ENCODE results near the gene SHROOM4. TPM values are rescaled to one million over a fixed set of nuclear protein-coding genes. Genes with fewer than 3 reads are reported as not detected.
A peak's percentile ranks its signal among the peaks of the same experiment; 100 is the strongest.

Gene SHROOM4
- total RNA-seq, 6 experiments from 2014 or later, result not detected

GRCh38 chrX:50596056-50596455 lies 217.9 kb downstream of the SHROOM4 start:
- H3K27me3 Mint-ChIP-seq (ENCODE audit: insufficient read depth), result no peaks in the 10 kb centered on the region
- TF ChIP-seq, protein P1, sequence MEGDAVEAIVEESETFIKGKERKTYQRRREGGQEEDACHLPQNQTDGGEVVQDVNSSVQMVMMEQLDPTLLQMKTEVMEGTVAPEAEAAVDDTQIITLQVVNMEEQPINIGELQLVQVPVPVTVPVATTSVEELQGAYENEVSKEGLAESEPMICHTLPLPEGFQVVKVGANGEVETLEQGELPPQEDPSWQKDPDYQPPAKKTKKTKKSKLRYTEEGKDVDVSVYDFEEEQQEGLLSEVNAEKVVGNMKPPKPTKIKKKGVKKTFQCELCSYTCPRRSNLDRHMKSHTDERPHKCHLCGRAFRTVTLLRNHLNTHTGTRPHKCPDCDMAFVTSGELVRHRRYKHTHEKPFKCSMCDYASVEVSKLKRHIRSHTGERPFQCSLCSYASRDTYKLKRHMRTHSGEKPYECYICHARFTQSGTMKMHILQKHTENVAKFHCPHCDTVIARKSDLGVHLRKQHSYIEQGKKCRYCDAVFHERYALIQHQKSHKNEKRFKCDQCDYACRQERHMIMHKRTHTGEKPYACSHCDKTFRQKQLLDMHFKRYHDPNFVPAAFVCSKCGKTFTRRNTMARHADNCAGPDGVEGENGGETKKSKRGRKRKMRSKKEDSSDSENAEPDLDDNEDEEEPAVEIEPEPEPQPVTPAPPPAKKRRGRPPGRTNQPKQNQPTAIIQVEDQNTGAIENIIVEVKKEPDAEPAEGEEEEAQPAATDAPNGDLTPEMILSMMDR (IDR thresholded peaks at IDR 0.05), result no peak
- DNase-seq, result no peak
- H3K4me1 Mint-ChIP-seq (ENCODE audit: low read depth), result no peaks in the 10 kb centered on the region
- no peak overlapping the region for H3K27ac Mint-ChIP-seq
- H3K9me3 Mint-ChIP-seq, result no peaks in the 10 kb centered on the region; the same call in 1 of the 2 replicates
- no peaks in the 10 kb centered on the region for H3K36me3 Mint-ChIP-seq (ENCODE audit: low read depth)
- H3K4me3 Mint-ChIP-seq, result no peak overlapping the region

- TF ChIP-seq, protein P1 (IDR thresholded peaks at IDR 0.05), result no peak
- H3K27ac Mint-ChIP-seq, result no peak overlapping the region
- H3K9me3 Mint-ChIP-seq, result no peaks in the 10 kb centered on the region; the same call in 1 of the 2 replicates
- H3K36me3 Mint-ChIP-seq (ENCODE audit: low read depth), result no peaks in the 10 kb centered on the region
- no peaks in the 10 kb centered on the region for H3K27me3 Mint-ChIP-seq (ENCODE audit: insufficient read depth)
- no peak overlapping the region for H3K4me3 Mint-ChIP-seq
- DNase-seq, result no peak
- H3K4me1 Mint-ChIP-seq (ENCODE audit: low read depth), result no peaks in the 10 kb centered on the region
These were observed 219.2 kb downstream of the SHROOM4 start for GRCh38 chrX:50594788-50595187.

DNA sequence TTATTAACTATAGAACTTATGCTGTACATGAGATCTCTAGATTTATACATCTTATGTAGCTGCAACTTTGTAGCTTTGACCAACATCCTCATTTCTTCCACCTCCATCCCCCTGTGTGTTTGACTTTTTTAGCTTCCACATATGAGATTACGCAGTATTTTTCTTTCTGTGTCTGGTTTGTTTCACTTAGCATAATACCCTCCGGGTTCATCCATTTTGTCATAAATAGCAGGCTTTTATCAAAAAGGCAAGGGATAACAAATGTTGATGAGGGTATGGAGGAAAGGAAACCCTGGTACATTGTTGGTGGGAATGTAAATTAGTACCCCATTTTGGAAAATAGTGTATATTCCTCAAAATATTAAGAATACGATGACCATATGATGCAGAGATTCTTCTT lies 227.0 kb downstream of the SHROOM4 start:
- no peak overlapping the region for H3K27ac Mint-ChIP-seq
- H3K4me3 Mint-ChIP-seq, result no peak overlapping the region
- no peaks in the 10 kb centered on the region for H3K4me1 Mint-ChIP-seq (ENCODE audit: low read depth)
- no peaks in the 10 kb centered on the region for H3K27me3 Mint-ChIP-seq (ENCODE audit: insufficient read depth)
- DNase-seq, result no peak
- H3K9me3 Mint-ChIP-seq, result no peaks in the 10 kb centered on the region; the same call in 1 of the 2 replicates
- H3K36me3 Mint-ChIP-seq (ENCODE audit: low read depth), result no peaks in the 10 kb centered on the region
- TF ChIP-seq, protein P1 (IDR thresholded peaks at IDR 0.05), result no peak

GRCh38 chrX:50586407-50586806 lies 227.6 kb downstream of the SHROOM4 start:
- no peak for DNase-seq
- Mint-ChIP-seq H3K36me3 (ENCODE audit: low read depth) (no peaks in the 10 kb centered on the region), H3K27me3 (ENCODE audit: insufficient read depth) (no peaks in the 10 kb centered on the region), H3K4me1 (ENCODE audit: low read depth) (no peaks in the 10 kb centered on the region), H3K4me3 (no peak overlapping the region), H3K9me3 (no peaks in the 10 kb centered on the region; the same call in 1 of the 2 replicates), H3K27ac (no peak overlapping the region)
- TF ChIP-seq, protein P1 (IDR thresholded peaks at IDR 0.05), result no peak

DNA sequence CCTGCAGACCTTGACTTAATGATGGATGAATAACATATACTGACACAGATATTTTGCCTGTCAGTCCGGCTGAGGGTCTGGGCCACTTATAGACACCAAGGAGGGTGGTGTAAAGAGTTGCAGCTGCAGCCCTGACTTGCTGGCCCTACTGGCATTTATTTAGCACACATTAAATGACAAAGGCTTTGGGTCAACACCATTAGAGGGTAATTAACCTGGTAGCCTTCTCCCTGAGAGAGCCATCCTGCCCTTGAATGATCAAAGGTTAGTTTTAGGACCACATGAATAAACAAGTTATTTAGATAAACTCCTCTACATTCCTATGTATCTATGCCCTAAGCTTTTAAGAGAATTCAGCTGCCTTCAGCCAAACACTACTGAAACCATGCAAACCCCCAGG lies 232.6 kb downstream of the SHROOM4 start:
- H3K36me3 Mint-ChIP-seq (ENCODE audit: low read depth), result no peaks in the 10 kb centered on the region
- TF ChIP-seq, protein P1 (IDR thresholded peaks at IDR 0.05), result no peak
- no peaks in the 10 kb centered on the region for H3K9me3 Mint-ChIP-seq

GRCh38 chrX:50579955-50580354 lies 234.0 kb downstream of the SHROOM4 start:
- Mint-ChIP-seq H3K9me3 (no peaks in the 10 kb centered on the region), H3K27ac (no peak overlapping the region), H3K4me1 (ENCODE audit: low read depth) (no peaks in the 10 kb centered on the region), H3K27me3 (ENCODE audit: insufficient read depth) (no peaks in the 10 kb centered on the region), H3K36me3 (ENCODE audit: low read depth) (no peaks in the 10 kb centered on the region), H3K4me3 (no peak overlapping the region)
- DNase-seq, result peak; percentile 38
- TF ChIP-seq, protein P1 (IDR thresholded peaks at IDR 0.05), result peak; percentile 71

More for the DNA sequence above, 232.6 kb downstream of the SHROOM4 start:
- H3K4me1 Mint-ChIP-seq (ENCODE audit: low read depth), result no peaks in the 10 kb centered on the region
- DNase-seq, result no peak
- H3K4me3 Mint-ChIP-seq, result no peak overlapping the region
- no peaks in the 10 kb centered on the region for H3K27me3 Mint-ChIP-seq (ENCODE audit: insufficient read depth)
- no peak overlapping the region for H3K27ac Mint-ChIP-seq

Data from HFFc6 (cell line).